HG03108 (cell line): ENCODE data around the gene ZBTB38.

Experiments used
- ATAC-seq: cut with Tn5 transposase; IDR thresholded peaks from one replicate; pipeline ENCODE4 v1.9.1; 2021; ENCODE audit warnings: moderate library complexity; ENCODE audit not compliant: unreplicated experiment

Gene ZBTB38

DNA sequence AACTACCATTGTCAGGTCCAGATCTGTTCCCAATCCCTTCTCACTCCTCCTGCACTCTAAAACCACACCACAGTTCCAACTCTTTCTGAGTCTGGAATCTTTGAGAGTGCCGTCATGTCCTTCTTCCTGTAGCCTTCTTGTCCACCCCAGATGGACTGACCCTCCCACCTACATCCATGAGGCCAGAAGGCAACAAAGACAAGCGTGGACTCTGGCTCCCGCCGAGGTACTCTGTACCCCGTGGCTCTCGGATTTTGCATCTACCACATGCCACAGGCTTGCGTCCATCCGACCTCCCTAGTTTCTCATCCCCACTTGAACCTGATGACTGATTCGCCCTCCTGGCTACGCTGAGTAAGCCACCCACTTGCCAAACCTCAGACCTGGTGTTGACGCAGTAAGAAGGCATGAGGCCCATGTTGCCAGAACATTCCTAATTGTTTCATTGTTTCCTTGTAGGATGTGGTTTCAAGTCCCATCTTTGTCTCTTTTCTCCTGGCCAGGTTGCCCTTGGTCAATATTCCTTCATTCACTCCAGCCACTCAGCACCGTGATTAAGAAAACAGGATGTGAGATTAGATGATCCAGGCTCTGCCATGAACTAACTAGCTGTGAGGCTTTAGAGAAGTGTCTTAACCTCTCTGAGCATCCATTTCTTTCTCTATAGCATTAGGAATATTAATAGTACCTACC is 1.1 kb upstream of the ZBTB38 start:
- ATAC-seq: no peak

DNA sequence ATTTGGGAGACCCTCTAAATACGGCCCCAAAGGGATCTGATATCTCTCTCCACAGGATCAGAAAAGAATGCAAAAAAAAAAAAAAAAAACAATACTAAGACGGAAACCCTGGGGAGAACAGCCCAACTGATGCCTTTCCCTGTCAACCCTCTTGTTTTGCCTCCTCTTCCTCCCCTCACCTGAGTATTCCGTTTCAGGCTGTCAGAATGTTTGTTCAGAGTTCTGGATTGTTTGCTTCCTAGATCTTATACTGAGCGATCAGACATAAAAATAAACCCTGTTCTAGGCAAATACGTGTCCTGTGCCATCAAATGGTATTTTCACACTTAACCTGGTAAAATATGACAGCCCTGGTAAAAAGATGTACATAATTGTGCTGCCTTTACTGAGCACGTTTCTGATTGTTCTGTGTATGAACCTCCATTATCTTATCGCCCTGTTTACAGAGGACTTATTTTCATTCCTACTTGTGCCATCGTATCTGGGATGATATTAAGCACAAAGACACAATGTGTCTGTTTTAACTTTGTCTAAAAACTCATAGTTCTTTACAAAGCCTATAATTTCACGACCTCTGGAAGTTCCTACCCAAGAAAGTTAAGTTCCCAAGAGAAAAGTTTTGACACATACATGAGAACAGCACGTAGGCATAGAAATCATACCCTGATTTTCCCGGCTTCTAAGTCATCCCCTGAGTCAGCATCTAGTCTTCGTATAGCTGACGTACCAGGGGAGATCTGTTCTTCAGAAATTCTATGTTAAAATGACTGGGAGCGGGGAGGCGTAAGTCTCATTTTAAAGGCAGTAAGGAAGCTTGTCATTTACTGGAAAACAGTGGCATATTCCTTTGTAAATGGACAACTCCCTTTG is 856 bp downstream of the ZBTB38 start:
- ATAC-seq: no peak

DNA sequence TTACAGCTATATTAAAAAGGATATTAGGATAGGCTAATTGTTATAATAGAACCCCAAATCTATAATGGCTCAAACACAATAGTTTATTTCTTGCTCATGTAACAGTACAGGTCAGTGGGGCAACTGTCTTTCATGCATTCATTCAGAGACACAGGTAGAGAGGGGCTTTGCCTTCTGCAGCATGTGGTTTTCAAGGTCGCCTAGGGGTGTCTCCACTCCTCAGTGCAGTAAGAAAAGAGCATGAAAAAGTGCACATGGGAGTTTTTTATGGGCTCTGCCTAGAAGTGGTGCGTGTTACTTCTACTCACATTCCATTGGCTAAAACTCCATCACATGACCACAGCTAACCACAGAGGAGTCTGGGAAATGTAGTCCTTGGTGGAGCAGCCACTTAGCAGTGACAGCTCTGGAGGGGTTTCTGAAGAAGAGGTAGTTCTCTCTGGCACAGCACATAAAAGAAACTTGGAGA is 1.8 kb downstream of the ZBTB38 start:
- ATAC-seq: peak; percentile 87

DNA sequence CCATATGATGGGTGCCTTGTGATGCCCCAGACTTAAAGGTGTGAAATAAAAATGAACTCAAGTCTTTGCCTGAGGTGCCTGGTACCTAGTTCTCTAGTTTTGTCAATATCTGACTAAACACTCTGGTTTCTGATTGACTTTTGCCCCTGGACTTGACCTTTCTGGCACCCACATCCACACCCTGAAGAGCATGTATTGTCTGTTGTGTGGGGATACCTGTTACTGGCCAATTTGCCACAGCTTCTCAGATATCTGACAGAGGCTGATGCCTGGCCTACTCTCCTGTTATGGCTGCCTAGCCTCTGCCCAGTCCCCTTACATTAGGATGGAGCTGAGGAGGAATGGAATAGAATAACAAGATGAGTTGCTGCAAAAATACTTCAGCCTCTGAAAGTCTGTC is 3.6 kb downstream of the ZBTB38 start:
- ATAC-seq: no peak

DNA sequence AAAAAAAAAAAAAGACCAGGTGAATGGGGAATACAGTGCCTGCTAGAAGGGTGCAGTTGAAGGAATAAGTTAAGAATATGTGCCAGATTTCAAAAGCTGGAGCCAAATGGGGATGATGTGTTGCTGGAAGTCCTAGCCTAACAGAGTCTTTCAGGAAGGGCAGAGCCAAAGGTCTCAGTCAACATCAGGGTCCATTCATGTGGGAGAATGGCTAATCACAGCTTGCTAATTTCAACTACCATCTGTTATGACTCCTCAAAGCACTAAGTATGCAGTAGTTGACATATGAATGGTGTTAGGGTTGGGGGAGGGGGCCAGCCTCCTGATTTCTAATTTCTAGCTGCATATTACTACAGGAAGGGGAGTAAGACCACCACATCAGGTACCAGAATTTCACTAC is 4.4 kb downstream of the ZBTB38 start:
- ATAC-seq: no peak

DNA sequence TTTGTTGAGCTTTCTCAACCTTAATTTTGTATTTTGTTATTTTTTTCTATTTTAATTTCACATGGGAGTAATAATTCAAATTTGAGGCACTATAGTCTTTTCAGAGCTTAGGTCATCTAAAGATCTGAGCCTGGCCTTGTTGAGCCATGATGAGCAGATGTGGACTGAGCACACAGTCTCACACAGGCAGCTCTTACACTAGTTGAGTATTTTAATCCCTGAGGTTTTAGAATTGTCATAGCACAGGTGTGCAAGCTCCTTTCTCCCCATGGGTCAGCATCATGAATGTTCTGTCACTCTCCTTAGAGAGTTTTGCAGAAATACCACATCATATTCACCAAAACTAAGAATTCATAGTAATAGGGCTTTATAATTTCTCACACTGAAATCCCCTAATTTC is 4.9 kb downstream of the ZBTB38 start:
- no peak for ATAC-seq

DNA sequence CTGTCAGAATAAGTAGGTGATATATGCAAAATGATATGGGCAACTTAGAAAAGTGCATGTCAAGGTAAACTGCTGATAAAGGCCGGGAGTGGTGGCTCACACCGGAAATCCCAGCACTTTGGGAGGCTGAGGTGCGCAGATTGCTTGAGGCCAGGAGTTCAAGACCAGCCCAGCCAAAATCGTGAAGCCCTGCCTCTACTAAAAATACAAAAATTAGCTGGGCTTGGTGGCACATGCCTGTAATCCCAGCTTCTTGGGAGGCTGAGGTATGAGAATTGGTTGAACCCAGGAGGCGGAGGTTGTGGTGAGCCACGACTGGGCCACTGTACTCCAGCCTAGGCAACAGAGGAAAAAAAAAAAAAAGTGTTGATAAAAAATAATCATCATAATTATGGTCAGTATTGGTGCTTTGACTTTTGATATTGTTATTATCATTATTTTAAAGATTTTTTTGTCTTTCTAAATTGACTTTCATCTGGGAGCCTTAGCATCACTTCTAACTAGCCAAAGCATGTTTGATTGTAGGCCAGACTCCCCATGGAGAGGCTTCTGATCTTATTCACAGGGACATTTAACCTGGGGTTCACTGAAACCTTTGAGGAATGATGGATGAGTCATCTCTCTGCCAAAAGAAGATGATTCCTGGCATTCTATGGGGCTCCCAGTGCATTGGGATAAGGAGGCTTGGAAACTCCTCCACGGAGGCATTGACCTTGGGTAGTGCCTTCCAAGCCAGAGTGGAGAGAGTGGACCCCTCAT is 5.6 kb downstream of the ZBTB38 start:
- no peak for ATAC-seq

DNA sequence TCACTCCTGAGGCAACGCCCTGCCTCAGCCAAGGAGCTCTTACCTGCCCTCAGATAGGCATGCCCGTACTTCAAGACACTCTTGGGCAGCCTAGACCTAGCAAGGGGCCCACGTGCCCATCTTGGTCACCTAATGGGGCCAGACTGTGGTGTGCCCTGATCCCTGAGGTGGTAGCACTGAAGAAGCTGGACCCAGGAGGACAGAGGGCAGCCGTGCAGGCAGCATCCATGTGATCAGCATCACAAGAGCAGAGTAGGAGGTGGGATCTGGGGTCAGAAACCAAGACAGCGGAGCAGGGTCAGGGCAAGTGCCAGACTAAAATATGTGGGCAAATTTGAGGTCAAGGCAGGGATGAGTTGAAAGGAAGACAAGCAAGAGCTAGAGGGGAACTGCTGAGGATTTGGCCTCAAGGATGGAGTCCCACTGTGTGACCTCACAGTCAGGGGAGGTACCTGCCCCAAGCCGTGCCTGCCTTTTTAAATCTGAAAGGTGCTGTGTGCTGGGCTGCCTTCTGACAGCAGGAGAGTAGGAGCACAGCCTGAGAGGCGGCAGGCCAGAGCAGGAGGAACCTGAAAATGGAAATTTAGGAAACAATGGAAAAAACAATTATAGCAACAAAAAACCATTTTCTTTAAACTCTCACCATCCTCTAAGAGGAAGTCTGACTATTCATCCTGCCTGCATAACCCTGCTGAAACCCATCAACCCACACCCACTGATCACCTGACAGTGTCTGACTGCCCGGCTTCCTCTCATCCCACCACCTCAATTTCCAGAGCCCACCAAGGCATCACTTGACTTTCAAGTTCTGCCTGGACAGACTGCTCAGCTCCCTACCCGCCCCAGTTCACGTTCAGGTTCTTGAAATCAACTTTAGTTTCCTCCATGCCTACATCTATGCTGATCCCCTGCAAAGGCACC is 7.3 kb downstream of the ZBTB38 start:
- no peak for ATAC-seq

DNA sequence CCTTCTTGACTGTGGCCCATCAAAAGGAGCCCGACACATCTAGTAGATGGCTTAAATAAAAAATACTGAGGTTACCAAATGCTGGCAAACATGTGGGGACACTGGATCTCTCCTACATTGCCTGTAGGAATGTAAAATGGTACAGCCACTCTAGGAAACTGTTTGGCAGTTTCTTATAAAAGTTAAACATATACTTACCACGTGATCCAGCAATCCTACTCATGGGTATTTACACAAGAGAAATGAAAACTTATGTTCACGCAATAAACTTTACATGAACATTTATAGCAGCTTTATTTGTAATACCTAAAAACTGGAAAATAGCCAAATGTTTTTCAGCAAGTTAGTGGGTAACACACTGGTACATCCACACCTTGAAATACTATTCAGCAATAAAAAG is 9.1 kb downstream of the ZBTB38 start:
- no peak for ATAC-seq

DNA sequence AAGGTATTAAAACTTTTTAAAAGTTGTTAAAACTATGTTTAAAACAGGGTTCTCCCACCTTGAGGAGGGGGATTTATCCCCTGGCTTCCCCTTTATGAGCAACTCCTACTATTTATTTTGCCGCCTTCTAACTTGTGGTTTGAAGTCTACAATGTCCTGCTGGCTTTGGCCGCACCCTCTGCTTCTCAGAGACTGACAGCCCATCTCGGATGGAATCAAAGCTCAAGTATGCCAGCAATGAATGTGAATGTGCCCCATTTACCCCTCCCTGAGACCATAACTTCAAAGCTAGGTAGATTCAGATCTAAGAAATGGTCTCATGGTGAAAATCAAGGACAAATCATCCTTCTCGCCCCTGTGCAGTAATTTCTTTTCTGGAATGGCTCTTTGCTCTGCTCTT is 10.3 kb downstream of the ZBTB38 start:
- ATAC-seq: no peak

DNA sequence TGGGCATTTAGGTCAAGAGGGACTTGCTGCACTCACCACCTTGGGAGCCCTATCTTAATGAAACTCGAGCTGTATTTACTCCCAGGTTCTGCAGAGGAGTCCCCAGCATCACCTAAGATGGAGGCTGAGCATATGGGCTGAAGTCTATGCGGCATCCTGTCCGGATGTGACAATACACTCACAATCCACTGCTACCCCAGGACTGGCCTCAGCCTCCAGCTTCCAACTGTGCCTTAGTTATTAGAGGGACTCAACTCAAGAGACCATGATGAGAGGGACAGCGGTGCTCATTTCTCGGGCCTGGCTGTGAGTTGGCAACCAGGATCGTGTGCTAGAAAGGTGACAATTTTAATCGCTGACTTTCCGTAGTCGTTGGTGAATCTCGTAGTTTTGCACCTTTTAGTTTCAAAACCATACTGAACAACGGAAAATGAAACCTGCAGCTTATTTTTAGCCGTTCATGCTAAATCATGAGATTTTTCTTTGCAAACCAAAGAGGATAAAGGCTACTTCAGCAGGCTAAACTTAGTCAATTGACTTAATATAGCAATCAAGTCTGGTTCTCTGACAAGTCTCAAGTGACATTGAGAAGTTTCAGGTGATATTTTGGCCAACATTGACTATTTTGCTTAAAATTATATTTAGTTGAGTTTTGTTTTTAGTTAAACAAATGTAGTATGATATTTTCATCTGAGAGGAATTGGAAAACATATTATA is 11.1 kb downstream of the ZBTB38 start:
- ATAC-seq: peak; percentile 43

DNA sequence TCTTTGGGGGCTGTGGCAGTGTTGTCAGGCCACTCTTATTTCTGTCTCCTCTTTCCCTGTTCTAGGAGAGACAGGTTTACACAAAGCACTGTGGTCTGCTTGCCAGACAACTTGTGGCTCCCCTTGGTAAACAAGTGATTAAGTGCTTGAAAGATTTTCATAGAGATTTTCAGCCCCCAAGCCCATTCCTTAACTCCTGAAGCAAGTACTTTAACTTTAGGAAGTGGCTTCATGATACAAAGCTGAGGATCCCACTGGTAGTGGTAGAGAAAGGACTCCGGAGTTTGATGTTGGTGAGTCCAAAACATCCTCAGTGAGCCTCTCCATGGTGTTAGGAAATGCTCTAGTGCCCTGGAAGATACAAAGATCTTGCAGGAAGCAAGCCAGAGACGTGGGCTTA is 12.0 kb downstream of the ZBTB38 start:
- ATAC-seq: no peak

DNA sequence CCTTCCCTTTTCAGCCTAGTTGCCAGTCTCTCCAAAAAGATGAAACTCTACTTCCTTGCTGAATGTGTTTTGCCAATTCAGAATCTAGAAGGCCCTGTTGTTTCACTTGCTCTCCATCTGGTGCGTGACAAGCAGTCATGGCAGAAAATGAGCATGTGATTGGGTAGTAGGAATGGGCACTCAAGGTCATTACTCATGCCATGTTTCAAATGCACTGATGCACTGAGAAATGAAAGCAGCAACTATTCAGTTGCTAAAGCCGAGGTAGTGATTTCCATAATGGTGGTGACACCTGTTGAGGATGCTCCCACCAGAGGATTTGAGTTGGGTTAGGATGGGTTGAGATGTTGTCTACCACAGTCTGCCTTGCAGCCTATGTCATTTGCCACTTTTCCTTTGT is 12.7 kb downstream of the ZBTB38 start:
- ATAC-seq: peak; percentile 33

DNA sequence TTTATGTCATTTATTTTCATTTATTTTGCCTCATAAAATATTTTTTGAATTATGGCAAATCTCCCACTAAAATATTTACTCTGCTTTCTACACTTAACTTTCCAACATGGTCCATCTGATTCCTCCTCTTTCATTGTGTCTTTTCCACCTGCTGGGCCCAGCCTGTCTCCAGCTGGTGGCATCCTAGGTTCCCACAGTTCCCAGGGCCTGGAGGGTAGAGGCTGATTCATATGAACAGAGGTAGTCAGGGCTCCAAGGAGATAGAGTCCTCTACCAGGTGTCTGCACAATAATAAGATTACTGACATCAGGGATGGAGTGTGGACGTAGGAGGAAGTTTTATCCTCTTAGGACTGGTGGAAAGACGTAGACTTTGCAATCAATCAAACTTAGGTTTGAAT is 14.3 kb downstream of the ZBTB38 start:
- no peak for ATAC-seq

DNA sequence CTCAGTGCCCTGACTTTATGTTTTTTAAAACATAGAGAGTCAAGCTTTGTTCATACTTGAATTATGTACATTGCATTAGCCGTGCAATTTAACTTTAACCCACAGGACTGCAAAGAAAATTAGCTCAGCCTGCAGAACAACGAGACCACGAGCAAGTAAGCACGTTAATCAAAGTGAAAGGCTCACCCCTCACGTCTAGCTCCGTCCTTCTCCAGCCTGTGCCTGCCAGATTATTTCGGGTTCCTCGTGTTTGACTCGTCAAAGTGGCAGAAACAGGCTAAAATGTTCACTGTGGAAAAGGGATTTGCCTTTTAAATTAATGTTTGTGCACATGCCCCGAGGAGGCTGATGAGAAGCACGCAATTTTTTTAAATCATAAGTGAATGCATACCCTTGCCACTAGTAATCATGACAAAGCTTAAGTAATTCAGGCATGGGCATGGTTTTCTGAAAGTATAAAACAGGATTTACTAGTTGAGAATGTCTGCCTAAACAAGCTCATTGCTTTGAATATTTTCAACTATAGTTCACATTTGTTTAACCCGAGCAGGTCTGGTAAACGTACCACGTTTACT is 15.3 kb downstream of the ZBTB38 start:
- no peak for ATAC-seq

DNA sequence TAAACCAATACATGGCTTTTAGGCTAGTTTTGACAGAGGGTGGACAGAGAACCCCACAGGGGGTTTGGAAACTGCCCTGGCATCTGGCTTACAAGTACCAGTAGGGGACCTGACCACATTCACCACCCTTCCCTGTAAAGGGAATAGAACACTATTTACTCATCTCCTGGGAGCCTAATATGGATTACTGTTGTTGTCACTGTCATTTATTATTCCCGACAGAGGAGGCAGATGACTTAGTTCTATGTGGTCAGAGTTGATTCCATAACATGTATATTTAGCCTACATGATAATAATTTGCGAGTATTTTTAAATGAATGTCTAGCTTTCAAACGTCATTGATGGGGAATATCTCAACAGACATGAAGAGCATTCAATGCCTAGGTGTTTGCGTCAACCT is 15.9 kb downstream of the ZBTB38 start:
- no peak for ATAC-seq

DNA sequence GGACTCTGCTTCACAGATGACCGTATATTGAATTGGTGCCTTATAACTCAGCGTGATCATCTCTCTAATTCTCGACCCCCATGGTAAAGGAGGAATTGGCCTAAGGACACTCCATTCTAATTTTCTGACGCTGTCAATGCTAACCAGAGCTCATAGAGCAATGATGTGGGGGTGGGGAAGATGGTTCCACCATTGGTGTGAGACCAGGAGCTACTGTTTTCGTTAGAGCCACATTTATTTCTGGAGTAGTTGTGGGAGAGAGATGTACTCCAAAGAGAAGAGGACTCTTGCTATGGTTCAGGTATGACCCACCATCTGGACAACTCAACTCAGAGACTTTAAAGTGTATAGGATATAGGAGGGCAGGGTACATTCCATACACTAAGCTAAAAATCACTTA is 16.3 kb downstream of the ZBTB38 start:
- no peak for ATAC-seq

DNA sequence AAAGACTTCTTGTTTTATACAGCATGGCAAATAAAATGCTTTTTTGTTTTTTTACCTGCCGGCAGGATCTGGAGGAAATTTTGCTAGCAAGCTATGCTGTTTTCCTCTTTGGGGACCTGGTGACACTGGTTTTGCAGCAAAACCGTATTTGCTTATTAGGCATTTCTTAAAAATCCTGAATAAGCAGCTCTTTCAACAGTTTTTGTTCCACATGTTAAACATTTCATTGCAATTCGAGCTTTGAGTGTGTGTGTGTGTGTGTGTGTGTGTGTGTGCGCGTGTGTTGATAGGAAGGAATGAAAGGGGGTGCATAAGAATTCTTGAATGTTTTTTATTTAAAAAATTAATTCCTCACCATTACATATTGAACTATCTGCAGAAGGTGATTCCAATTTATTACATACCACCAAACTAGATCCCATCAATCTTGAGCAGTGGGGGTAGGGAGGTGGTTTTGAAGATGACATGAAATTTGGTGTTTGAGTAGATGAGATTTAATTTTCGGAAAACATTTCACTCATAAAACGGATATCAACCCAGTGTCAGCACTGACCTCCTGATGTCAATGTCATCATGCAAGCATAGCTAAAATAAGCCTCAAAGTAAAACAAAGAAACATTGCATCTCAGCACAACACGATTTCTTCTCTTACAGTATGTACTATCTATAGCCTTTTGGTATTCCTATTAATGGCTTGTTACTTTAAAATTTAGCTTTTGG is 17.3 kb downstream of the ZBTB38 start:
- ATAC-seq: no peak

DNA sequence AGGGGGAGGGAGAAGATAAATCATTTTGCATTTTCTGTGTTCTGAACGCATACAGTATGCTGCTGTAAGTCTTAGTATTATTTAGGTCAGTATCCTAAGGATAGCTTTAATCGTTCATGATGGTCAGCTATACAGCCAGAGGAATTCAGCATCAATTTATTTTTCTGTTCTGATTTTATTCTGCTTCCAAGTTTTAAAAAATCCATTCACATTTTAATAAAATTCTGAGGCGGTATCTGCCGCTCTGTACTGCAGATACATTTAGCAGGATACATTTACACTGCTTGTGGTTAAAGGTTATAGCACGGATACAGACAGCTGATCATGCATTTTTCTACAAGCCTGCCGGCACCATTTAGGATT is 17.8 kb downstream of the ZBTB38 start:
- no peak for ATAC-seq
